OCI-LY3 (cell line): Measurements from ENCODE around the gene RALY.

Experiments
- CTCF ChIP-seq: fragments of 200-600, 300-600 bp; sonication (generic); IDR thresholded peaks from 2 replicates; pipeline ENCODE4 v1.5.1; 2014; ENCODE audit warnings: antibody characterized with exemption, low read length, low read depth
- EZH2phosphoT487 ChIP-seq: fragments of 200-600 bp; shearing (Covaris generic); IDR thresholded peaks from 2 replicates; pipeline ENCODE4 v1.6.1; 2018; ENCODE audit warnings: antibody characterized with exemption, mixed run types, low read depth

GRCh38 chr20:34018166-34018565 is 24.5 kb downstream of the RALY start:
- TF ChIP-seq CTCF (no peak), EZH2phosphoT487 (no peak)
